NOMO-1 (cell line): ENCODE data around the gene TBC1D5.
"Not testable (repeated sequence)": the region's sequence is repeated elsewhere in the genome, so short reads cannot be mapped to it uniquely, and the experiment has no call there.

Experiments
- DNase-seq, 2 experiments: peaks; one replicate each; lab custom pipeline; 2025; ENCODE audit not compliant: unreplicated experiment in 2 of 2; lab: John Stamatoyannopoulos, UW

The TBC1D5 gene

GRCh38 chr3:17649748-17650147, 92.7 kb downstream of the TBC1D5 start:
- DNase-seq, result not testable (repeated sequence)

GRCh38 chr3:17648630-17649355, 93.6 kb downstream of the TBC1D5 start:
- not testable (repeated sequence) for DNase-seq

- DNase-seq, result peak; percentile 8 to 39
Observed at GRCh38 chr3:17645074-17645698, 97.2 kb downstream of the TBC1D5 start.

GRCh38 chr3:17643691-17644090, 98.7 kb downstream of the TBC1D5 start:
- DNase-seq, result no peak

- DNase-seq, result no peak
Observed at GRCh38 chr3:17642474-17642873, 100.0 kb downstream of the TBC1D5 start.

GRCh38 chr3:17640466-17640865, 102.0 kb downstream of the TBC1D5 start:
- DNase-seq, result no peak

GRCh38 chr3:17639765-17640164, 102.7 kb downstream of the TBC1D5 start:
- DNase-seq, result no peak

- no peak for DNase-seq
Observed at GRCh38 chr3:17639257-17639656, 103.2 kb downstream of the TBC1D5 start.

GRCh38 chr3:17638356-17638755, 104.1 kb downstream of the TBC1D5 start:
- peak; percentile 44 to 67 for DNase-seq

GRCh38 chr3:17635675-17636074, 106.8 kb downstream of the TBC1D5 start:
- not testable (repeated sequence) for DNase-seq

GRCh38 chr3:17634964-17635363, 107.5 kb downstream of the TBC1D5 start:
- no peak for DNase-seq

- DNase-seq, result no peak
Observed at GRCh38 chr3:17634201-17634600, 108.2 kb downstream of the TBC1D5 start.

- peak; percentile 54 to 73 for DNase-seq
Observed at GRCh38 chr3:17632401-17633100, 109.9 kb downstream of the TBC1D5 start.

GRCh38 chr3:17631609-17632008, 110.8 kb downstream of the TBC1D5 start:
- no peak for DNase-seq

GRCh38 chr3:17629400-17629799, 113.0 kb downstream of the TBC1D5 start:
- DNase-seq, result no peak

- peak; percentile 15 to 45 for DNase-seq
Observed at GRCh38 chr3:17626395-17626794, 116.0 kb downstream of the TBC1D5 start.

- DNase-seq, result no peak
Observed at GRCh38 chr3:17625133-17625532, 117.3 kb downstream of the TBC1D5 start.

GRCh38 chr3:17623464-17623863, 119.0 kb downstream of the TBC1D5 start:
- no peak for DNase-seq

GRCh38 chr3:17619968-17620367, 122.5 kb downstream of the TBC1D5 start:
- DNase-seq, result no peak

- not testable (repeated sequence) for DNase-seq
Observed at GRCh38 chr3:17613017-17613416, 129.4 kb downstream of the TBC1D5 start.

- DNase-seq, result no peak
Observed at GRCh38 chr3:17607905-17608304, 134.5 kb downstream of the TBC1D5 start.

- DNase-seq, result no peak
Observed at GRCh38 chr3:17605934-17606333, 136.5 kb downstream of the TBC1D5 start.
